ENCODE measurements around the gene EDARADD.

Gene EDARADD

GRCh38 chr1:236530959-236531358, 136.9 kb downstream of the EDARADD start:
- Histone ChIP-seq H3K27ac (peak overlapping the region in 2 of 21 experiments; percentile 8 to 13), H3K4me3 (no peak overlapping the region)

- no peak overlapping the region for H3K4me3 ChIP-seq
- H3K27ac ChIP-seq: no peak overlapping the region
Observed at GRCh38 chr1:236532850-236533249, 138.8 kb downstream of the EDARADD start.

GRCh38 chr1:236534151-236534651, 140.1 kb downstream of the EDARADD start:
- Histone ChIP-seq H3K4me3 (no peak overlapping the region), H3K27ac (peak overlapping the region in 11 of 21 experiments; percentile 12 to 63 (median 44))

Measured in skin epidermis (tissue), 12 donors.